Skeletal muscle satellite cell (primary cell): ENCODE measurements around the gene YPEL3.
"Not testable (repeated sequence)": the region's sequence is repeated elsewhere in the genome, so short reads cannot be mapped to it uniquely, and the experiment has no call there.

Source experiments
- H3K27me3 ChIP-seq: 2 replicates; pipeline ENCODE4 v1.7.0; 2013; ENCODE audit warnings: low read length; ENCODE audit not compliant: control insufficient read depth, insufficient read depth
- H3K36me3 ChIP-seq: 2 replicates; pipeline ENCODE4 v1.7.0; 2013; ENCODE audit warnings: mild to moderate bottlenecking, control low read depth, low read length; ENCODE audit not compliant: insufficient read depth
- H3K4me1 ChIP-seq: 2 replicates; pipeline ENCODE4 v1.7.0; 2013; ENCODE audit warnings: low read length; ENCODE audit not compliant: control insufficient read depth, insufficient read depth
- H3K4me2 ChIP-seq: 2 replicates; pipeline ENCODE4 v1.7.0; 2013; ENCODE audit warnings: mild to moderate bottlenecking, low read length
- H3K4me3 ChIP-seq: 2 replicates; pipeline ENCODE4 v1.7.0; 2013; ENCODE audit warnings: low read length
- H3K9ac ChIP-seq: 2 replicates; pipeline ENCODE4 v1.7.0; 2013; ENCODE audit warnings: mild to moderate bottlenecking, low read depth, low read length, moderate library complexity
- H3K9me3 ChIP-seq: replicated peaks from 2 replicates; pipeline ENCODE4 v1.7.0; 2013; ENCODE audit warnings: mild to moderate bottlenecking, control low read depth, low read length

Gene YPEL3

DNA sequence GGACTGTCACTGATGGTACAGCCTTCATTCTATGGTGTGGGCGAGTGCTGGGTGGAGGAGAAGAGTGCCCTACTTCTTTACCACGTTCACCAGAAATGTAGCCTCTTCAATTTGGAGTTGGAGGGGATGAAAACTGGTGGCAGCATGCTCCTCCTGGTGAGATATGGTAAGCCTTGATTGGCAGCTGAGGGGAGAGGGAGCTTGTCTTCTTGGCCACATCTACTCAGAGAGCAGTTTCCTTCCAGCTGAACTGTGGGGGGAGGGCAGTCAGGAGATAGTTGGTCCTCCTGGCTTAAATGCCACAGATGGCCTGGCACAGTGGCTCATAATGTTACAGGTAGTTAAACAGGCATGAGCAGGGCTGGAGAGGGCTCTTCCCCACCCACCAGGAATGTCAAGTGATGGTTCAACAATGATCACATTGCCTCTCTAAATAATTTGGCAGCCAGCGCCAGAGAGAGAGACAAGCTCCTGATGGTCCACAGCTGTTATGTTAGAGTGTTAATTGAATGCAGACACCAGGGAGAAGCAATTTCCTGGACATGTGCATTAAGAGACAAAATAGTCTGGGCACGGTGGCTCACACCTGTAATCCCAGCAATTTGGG is 36.0 kb upstream of the YPEL3 start:
- H3K4me3 ChIP-seq, result no peak overlapping the region
- no peak overlapping the region for H3K9ac ChIP-seq
- H3K4me1 ChIP-seq, result no peaks in the 10 kb centered on the region
- H3K9me3 ChIP-seq, result no peaks in the 10 kb centered on the region
- H3K4me2 ChIP-seq, result no peak overlapping the region
- H3K27me3 ChIP-seq, result peaks cover 13% of the 10 kb centered on the region
- no peaks in the 10 kb centered on the region for H3K36me3 ChIP-seq

DNA sequence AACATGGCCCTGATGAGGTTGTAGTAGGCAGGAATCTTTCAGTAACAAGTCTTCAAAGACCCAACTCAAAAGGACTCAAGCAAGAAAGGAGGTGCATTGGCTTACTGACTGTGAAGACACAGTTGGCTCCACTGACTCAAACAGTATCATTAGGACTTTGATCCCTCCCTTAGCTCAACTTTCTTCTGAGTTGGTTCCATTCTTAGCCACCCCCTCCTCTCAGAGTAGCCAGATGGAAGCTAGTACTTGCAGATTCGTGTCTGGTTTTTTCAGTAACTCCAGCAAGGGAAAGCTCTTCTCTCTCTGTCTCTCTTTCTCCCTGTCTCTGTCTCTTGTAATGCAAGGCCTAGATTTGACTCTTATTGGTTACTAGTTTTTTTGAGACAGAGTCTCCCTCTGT is 32.0 kb upstream of the YPEL3 start:
- Histone ChIP-seq H3K9ac (no peak overlapping the region), H3K27me3 (peaks cover 13% of the 10 kb centered on the region), H3K36me3 (no peaks in the 10 kb centered on the region), H3K9me3 (no peaks in the 10 kb centered on the region), H3K4me2 (no peak overlapping the region), H3K4me3 (no peak overlapping the region), H3K4me1 (peaks cover 14% of the 10 kb centered on the region)

DNA sequence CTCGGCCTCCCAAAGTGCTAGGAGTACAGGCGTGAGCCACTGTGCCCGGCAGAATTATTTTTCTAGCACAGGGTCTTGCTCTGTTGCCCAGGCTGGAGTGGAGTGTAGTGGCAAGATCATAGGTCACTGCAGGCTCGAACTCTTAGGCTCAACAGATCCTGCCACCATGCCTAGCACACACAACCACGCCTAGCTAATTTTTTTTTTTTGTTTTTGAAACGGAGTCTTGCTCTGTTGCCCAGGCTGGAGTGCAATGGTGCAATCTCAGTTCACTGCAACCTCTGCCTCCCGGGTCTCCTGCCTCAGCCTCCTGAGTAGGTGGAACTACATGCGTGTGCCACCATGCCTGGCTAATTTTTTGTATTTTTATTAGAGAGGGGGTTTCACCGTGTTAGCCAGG is 29.7 kb upstream of the YPEL3 start:
- not testable (repeated sequence) for H3K9ac ChIP-seq, H3K4me3 ChIP-seq, H3K27me3 ChIP-seq, H3K9me3 ChIP-seq, H3K4me2 ChIP-seq, H3K36me3 ChIP-seq
- peaks cover 27% of the 10 kb centered on the region for H3K4me1 ChIP-seq

- peaks cover 27% of the 10 kb centered on the region for H3K4me1 ChIP-seq
- H3K4me3 ChIP-seq, result no peak overlapping the region
- H3K36me3 ChIP-seq, result peaks cover 7% of the 10 kb centered on the region
These were observed 29.0 kb upstream of the YPEL3 start for GRCh38 chr16:30124985-30125379.

GRCh38 chr16:30122604-30123160 is 26.7 kb upstream of the YPEL3 start:
- Histone ChIP-seq H3K27me3 (no peaks in the 10 kb centered on the region), H3K4me3 (peak overlapping the region; percentile 93), H3K4me2 (peak overlapping the region; percentile 100), H3K36me3 (peaks cover 26% of the 10 kb centered on the region), H3K9ac (peak overlapping the region; percentile 85), H3K4me1 (peaks cover 27% of the 10 kb centered on the region), H3K9me3 (no peaks in the 10 kb centered on the region)

More at GRCh38 chr16:30124985-30125379, 29.0 kb upstream of the YPEL3 start:
- H3K9ac ChIP-seq, result no peak overlapping the region
- no peaks in the 10 kb centered on the region for H3K9me3 ChIP-seq
- peaks cover 2% of the 10 kb centered on the region for H3K27me3 ChIP-seq
- H3K4me2 ChIP-seq, result no peak overlapping the region

GRCh38 chr16:30121741-30122571 is 25.9 kb upstream of the YPEL3 start:
- Histone ChIP-seq H3K9me3 (no peaks in the 10 kb centered on the region), H3K4me3 (peak overlapping the region; percentile 93), H3K4me2 (peak overlapping the region; percentile 100), H3K9ac (peak overlapping the region; percentile 85), H3K27me3 (no peaks in the 10 kb centered on the region), H3K4me1 (peaks cover 27% of the 10 kb centered on the region), H3K36me3 (peaks cover 34% of the 10 kb centered on the region)

- no peak overlapping the region for H3K4me3 ChIP-seq
- no peak overlapping the region for H3K9ac ChIP-seq
- H3K36me3 ChIP-seq, result peaks cover 39% of the 10 kb centered on the region
- peaks cover 28% of the 10 kb centered on the region for H3K4me1 ChIP-seq
- no peaks in the 10 kb centered on the region for H3K9me3 ChIP-seq
- H3K4me2 ChIP-seq, result no peak overlapping the region
- no peaks in the 10 kb centered on the region for H3K27me3 ChIP-seq
These were observed 24.5 kb upstream of the YPEL3 start for GRCh38 chr16:30120340-30121105.

DNA sequence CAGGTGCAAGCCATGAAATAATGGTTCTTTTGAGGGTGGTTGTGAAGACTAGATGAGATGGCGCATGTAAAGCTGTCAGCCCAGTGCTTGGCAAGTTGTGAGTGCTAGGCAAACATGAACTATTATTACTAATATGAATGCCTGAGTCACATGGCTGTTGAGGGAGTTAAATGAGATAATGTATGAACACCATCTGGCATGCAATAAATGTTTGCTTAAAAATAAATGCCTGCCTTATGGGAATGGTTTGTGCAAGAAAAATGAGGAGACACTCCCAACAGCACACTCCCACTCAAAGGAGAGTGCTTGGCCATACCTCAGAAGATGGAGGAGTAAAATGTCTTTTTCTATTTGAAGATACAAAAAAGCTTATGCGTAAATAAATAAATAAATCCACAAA is 23.4 kb upstream of the YPEL3 start:
- peaks cover 25% of the 10 kb centered on the region for H3K4me1 ChIP-seq
- no peak overlapping the region for H3K4me3 ChIP-seq
- no peaks in the 10 kb centered on the region for H3K9me3 ChIP-seq
- no peaks in the 10 kb centered on the region for H3K27me3 ChIP-seq
- H3K4me2 ChIP-seq, result no peak overlapping the region
- H3K9ac ChIP-seq, result no peak overlapping the region
- H3K36me3 ChIP-seq, result peaks cover 44% of the 10 kb centered on the region

DNA sequence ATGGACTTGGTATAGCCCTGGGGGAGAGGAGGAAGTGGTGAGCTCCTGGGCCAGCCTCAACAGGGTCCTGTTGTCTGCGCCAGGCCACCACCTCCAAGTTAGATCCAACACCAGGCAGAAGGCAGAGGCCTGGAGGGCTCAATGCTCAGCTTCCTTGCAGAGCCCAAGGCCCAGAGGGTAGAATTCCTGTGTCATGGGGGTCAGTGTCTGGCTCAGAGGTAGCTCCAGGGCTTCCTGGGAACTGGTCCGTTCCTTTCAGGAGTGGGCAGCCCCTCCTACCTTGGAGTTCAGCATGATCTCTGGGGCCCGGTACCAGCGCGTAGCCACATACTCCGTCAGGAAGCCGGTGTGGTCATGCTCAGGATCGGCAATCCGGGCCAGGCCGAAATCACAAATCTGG is 21.8 kb upstream of the YPEL3 start:
- no peak overlapping the region for H3K4me3 ChIP-seq
- peaks cover 31% of the 10 kb centered on the region for H3K4me1 ChIP-seq
- H3K9ac ChIP-seq, result no peak overlapping the region
- no peak overlapping the region for H3K4me2 ChIP-seq
- H3K9me3 ChIP-seq, result no peaks in the 10 kb centered on the region
- H3K27me3 ChIP-seq, result no peaks in the 10 kb centered on the region
- H3K36me3 ChIP-seq, result peaks cover 48% of the 10 kb centered on the region

DNA sequence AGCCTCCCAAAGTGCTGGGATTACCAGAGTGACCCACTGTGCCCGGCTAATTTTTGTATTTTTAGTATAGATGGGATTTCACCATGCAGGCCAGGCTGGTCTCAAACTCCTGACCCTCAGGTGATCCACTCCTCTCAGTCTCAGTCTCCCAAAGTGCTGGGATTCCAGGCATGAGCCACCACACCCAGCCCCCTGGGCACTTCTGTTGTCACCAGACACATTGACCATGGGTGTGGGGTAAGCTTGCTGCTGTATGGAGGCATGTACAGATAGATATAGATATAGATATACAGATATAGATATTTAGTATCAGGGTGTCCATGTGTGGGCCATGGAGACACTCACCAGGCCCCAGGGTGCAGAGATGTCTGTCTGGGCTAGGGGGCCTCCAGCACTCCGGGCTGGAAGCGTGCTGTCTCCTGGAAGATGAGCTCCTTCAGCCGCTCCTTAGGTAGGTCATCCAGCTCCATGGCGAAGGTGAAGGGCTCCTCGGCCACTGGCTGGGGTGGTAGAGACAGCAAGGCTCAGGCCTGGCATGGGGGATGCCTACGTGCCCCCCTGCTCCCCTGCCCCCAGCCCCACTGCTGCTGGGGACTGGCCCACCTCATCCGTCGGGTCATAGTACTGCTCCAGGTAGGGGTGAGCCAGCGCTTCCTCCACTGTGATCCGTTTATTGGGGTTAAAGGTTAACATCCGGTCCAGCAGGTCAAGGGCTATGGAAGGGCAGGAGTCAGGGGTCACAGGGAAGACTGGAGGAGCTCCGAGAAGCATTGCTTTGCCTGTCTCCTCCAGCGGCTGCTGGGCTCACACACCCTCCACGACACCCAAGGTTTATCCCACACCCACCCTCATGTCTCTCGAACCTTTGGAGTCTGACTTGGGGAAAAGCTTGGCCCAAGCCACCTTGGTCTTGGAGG is 20.5 kb upstream of the YPEL3 start:
- Histone ChIP-seq H3K4me1 (peaks cover 22% of the 10 kb centered on the region), H3K4me3 (no peak overlapping the region), H3K27me3 (no peaks in the 10 kb centered on the region), H3K4me2 (no peak overlapping the region), H3K9ac (no peak overlapping the region), H3K36me3 (peaks cover 51% of the 10 kb centered on the region), H3K9me3 (no peaks in the 10 kb centered on the region)
